Progenitor cell of endocrine pancreas (in vitro differentiated cells): Measurements from ENCODE around the gene IGFBPL1. TPM values are rescaled to one million over a fixed set of nuclear protein-coding genes. Genes with fewer than 3 reads are reported as not detected.

Experiments
- DNase-seq: peaks from one replicate; pipeline ENCODE4 v3.0.0; 2021; ENCODE audit warnings: low spot score; ENCODE audit not compliant: unreplicated experiment
- H3K27ac Mint-ChIP-seq: 2 replicates; pipeline ENCODE4 v1.8.0; 2021; ENCODE audit warnings: mild to moderate bottlenecking, moderate library complexity, mixed read lengths
- H3K27me3 Mint-ChIP-seq: 2 replicates; pipeline ENCODE4 v1.8.0; 2021; ENCODE audit warnings: mixed read lengths
- H3K36me3 Mint-ChIP-seq: 2 replicates; pipeline ENCODE4 v1.8.0; 2022; ENCODE audit warnings: mixed read lengths; ENCODE audit not compliant: insufficient read depth
- H3K4me1 Mint-ChIP-seq: 2 replicates; pipeline ENCODE4 v1.8.0; 2021; ENCODE audit warnings: low read depth, mixed read lengths
- H3K4me3 Mint-ChIP-seq: 2 replicates; pipeline ENCODE4 v1.8.0; 2021; ENCODE audit warnings: low read depth, mild to moderate bottlenecking, moderate library complexity, mixed read lengths
- H3K9me3 Mint-ChIP-seq: 2 replicates; pipeline ENCODE4 v1.8.0; 2021; ENCODE audit warnings: low read depth, mixed read lengths
- total RNA-seq: library from RNA; stranded (reverse); gene quantifications from 2 replicates; pipeline ENCODE4 v1.2.1, GENCODE V29; 2021
- TF ChIP-seq, protein P1 (sequence below): fragments of 200-600 bp; sonication (generic); IDR thresholded peaks from one replicate; pipeline ENCODE4 v1.5.0; 2021; ENCODE audit warnings: antibody characterized with exemption, mild to moderate bottlenecking; ENCODE audit not compliant: unreplicated experiment

IGFBPL1 gene
- total RNA-seq, 1 donor from 2014 or later: 4.7 TPM

- peaks cover 21% of the 10 kb centered on the region for H3K4me1 Mint-ChIP-seq
- H3K9me3 Mint-ChIP-seq: no peaks in the 10 kb centered on the region
- H3K36me3 Mint-ChIP-seq: no peaks in the 10 kb centered on the region
- DNase-seq: no peak
- H3K27me3 Mint-ChIP-seq: peaks cover 2% of the 10 kb centered on the region
- H3K4me3 Mint-ChIP-seq: no peak overlapping the region
- H3K27ac Mint-ChIP-seq: no peak overlapping the region
- TF ChIP-seq, protein P1, sequence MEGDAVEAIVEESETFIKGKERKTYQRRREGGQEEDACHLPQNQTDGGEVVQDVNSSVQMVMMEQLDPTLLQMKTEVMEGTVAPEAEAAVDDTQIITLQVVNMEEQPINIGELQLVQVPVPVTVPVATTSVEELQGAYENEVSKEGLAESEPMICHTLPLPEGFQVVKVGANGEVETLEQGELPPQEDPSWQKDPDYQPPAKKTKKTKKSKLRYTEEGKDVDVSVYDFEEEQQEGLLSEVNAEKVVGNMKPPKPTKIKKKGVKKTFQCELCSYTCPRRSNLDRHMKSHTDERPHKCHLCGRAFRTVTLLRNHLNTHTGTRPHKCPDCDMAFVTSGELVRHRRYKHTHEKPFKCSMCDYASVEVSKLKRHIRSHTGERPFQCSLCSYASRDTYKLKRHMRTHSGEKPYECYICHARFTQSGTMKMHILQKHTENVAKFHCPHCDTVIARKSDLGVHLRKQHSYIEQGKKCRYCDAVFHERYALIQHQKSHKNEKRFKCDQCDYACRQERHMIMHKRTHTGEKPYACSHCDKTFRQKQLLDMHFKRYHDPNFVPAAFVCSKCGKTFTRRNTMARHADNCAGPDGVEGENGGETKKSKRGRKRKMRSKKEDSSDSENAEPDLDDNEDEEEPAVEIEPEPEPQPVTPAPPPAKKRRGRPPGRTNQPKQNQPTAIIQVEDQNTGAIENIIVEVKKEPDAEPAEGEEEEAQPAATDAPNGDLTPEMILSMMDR: no peak
Measured at GRCh38 chr9:38441347-38442085, 17.3 kb upstream of the IGFBPL1 start.

DNA sequence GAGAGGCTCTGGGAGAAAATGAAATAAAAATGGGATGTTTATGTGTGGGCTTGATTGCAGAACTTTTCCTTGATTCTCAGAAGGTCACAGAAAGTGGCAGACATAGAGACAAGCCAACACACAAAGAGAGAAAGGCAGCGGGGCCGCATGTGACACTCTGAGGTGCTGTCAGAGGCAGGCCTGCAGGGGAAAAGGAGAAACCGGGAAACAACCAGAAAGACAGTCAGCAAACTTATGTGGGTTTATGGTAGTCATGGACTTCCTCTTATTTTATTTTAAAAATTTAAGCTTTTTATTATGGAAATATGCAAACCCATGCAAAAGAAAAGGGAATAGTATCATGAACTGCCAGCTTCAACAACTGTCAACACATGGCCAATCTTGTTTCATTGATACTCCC lies 16.3 kb upstream of the IGFBPL1 start:
- Mint-ChIP-seq H3K4me1 (peaks cover 21% of the 10 kb centered on the region), H3K27me3 (peaks cover 2% of the 10 kb centered on the region), H3K4me3 (no peak overlapping the region), H3K9me3 (no peaks in the 10 kb centered on the region), H3K27ac (no peak overlapping the region), H3K36me3 (no peaks in the 10 kb centered on the region)
- DNase-seq: no peak
- TF ChIP-seq, protein P1: no peak

DNA sequence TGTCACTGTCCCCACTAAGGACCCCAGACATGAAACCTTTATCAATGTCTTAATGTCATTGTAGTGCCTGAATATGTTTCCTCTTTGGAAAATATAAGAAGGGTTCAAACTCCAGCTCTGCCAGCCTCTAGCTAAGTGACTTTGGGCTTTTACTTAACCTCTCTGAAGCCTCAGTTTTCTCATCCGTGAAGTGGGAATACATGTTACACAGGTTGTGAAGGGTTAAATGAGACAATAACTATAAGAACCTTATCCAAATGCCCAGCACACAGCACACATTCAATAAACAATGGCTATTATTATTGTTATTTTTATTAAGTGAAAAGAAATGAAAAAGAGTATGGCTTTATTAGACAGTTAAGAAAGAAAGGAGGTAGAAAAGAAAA lies 15.7 kb upstream of the IGFBPL1 start:
- Mint-ChIP-seq H3K27ac (no peak overlapping the region), H3K36me3 (no peaks in the 10 kb centered on the region), H3K9me3 (no peaks in the 10 kb centered on the region), H3K4me3 (no peak overlapping the region), H3K27me3 (peaks cover 2% of the 10 kb centered on the region), H3K4me1 (peaks cover 23% of the 10 kb centered on the region)
- DNase-seq: no peak
- TF ChIP-seq, protein P1: no peak

- no peak for DNase-seq
- peaks cover 2% of the 10 kb centered on the region for H3K27me3 Mint-ChIP-seq
- TF ChIP-seq, protein P1: no peak
- peaks cover 27% of the 10 kb centered on the region for H3K4me1 Mint-ChIP-seq
- no peak overlapping the region for H3K4me3 Mint-ChIP-seq
- H3K36me3 Mint-ChIP-seq: no peaks in the 10 kb centered on the region
- H3K9me3 Mint-ChIP-seq: no peaks in the 10 kb centered on the region
- peak overlapping the region; percentile 26 for H3K27ac Mint-ChIP-seq
Measured at GRCh38 chr9:38439291-38439915, 15.1 kb upstream of the IGFBPL1 start.

GRCh38 chr9:38437193-38437823 lies 13.1 kb upstream of the IGFBPL1 start:
- H3K27ac Mint-ChIP-seq: peak overlapping the region; percentile 82
- H3K4me1 Mint-ChIP-seq: peaks cover 23% of the 10 kb centered on the region
- TF ChIP-seq, protein P1: no peak
- H3K27me3 Mint-ChIP-seq: peaks cover 9% of the 10 kb centered on the region
- no peak overlapping the region for H3K4me3 Mint-ChIP-seq
- no peak for DNase-seq
- no peaks in the 10 kb centered on the region for H3K36me3 Mint-ChIP-seq
- H3K9me3 Mint-ChIP-seq: no peaks in the 10 kb centered on the region
